ENCODE measurements around the gene FTO.

DNA sequence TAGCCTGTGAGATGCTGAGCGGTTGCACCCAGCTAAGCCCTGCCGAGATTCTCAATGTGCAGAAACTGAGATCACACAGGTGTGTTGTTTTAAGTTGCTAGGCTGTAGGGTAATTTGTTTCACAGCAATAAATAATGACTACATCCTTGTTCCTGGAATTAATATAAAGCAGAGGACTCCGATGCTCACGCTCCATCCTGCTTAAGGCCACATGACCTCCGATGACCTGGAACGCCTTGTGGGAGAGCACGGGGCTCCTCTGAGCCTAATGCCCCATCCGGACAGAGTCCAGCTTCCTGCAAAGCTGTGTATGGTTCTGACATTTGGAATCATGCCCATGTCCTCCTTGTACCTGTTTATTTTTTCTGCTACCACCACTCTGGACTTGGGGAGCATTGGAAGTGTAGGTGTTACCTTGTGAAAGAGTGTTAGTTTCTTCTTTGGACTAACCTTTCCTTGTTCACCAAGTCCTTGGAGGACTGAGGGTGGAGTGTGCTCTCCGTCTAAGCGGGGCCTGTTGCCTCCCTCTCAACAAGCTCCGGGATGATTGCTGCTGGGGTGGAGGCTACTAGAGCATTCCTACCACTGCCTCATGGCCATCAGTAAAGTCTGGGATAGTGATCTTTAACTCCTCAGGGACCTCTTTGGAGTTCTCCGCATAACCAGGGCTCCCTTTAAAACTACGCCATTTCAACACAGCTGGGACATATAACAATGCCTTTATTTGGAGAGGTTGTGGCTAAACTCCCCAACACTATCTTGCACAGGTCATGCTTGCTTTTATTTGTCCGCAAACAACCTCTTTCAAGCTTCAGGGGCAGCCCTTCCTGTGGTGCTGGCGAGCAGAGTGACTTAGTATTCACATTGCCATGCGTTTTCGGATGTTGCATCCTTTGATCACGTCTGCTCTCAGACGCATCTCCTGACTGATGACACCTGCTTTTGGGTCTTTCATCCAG, 457.3 kb downstream of the FTO start:
- no peak for TF ChIP-seq POLR2A (IDR thresholded peaks at IDR 0.05)
- TF ChIP-seq, protein P1, sequence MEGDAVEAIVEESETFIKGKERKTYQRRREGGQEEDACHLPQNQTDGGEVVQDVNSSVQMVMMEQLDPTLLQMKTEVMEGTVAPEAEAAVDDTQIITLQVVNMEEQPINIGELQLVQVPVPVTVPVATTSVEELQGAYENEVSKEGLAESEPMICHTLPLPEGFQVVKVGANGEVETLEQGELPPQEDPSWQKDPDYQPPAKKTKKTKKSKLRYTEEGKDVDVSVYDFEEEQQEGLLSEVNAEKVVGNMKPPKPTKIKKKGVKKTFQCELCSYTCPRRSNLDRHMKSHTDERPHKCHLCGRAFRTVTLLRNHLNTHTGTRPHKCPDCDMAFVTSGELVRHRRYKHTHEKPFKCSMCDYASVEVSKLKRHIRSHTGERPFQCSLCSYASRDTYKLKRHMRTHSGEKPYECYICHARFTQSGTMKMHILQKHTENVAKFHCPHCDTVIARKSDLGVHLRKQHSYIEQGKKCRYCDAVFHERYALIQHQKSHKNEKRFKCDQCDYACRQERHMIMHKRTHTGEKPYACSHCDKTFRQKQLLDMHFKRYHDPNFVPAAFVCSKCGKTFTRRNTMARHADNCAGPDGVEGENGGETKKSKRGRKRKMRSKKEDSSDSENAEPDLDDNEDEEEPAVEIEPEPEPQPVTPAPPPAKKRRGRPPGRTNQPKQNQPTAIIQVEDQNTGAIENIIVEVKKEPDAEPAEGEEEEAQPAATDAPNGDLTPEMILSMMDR (IDR thresholded peaks at IDR 0.05): no peak

Measured in prostate gland (tissue), 2 donors.